Activated CD4-positive, alpha-beta memory T cell treated with anti-CD3 and anti-CD28 coated beads, Interleukin-2, amount 10 ng/mL, durations not matched to agents 7 days and 5 days (primary cell): ENCODE results near the gene GRIK4. TPM values are rescaled to one million over a fixed set of nuclear protein-coding genes. Genes with fewer than 3 reads are reported as not detected.
"Not testable (repeated sequence)": the region's sequence is repeated elsewhere in the genome, so short reads cannot be mapped to it uniquely, and the experiment has no call there.

Experiments
- CTCF ChIA-PET: fragments of 350-600 bp; sonication (Branson Sonifier 250); formaldehyde crosslinking; loops from one replicate; lab custom pipeline; 2021; ENCODE audit warnings: antibody characterized with exemption, inconsistent platforms; lab: Charles Lee
- POLR2A ChIA-PET: fragments of 350-600 bp; sonication (Branson Sonifier 250); formaldehyde crosslinking; loops from one replicate; lab custom pipeline; 2021; ENCODE audit warnings: antibody characterized with exemption; lab: Charles Lee
- DNase-seq: peaks from one replicate; pipeline ENCODE4 v3.0.0-alpha.2; 2020
- H3K27ac Mint-ChIP-seq: one replicate; pipeline ENCODE4 v1.8.0; 2021; ENCODE audit warnings: mild to moderate bottlenecking, mixed read lengths
- H3K27me3 Mint-ChIP-seq: one replicate; pipeline ENCODE4 v1.8.0; 2021; ENCODE audit warnings: mixed read lengths
- H3K36me3 Mint-ChIP-seq: one replicate; pipeline ENCODE4 v1.8.0; 2021; ENCODE audit warnings: low read depth, mixed read lengths
- H3K4me1 Mint-ChIP-seq: one replicate; pipeline ENCODE4 v1.8.0; 2021; ENCODE audit warnings: mixed read lengths
- H3K4me3 Mint-ChIP-seq: one replicate; pipeline ENCODE4 v1.8.0; 2021; ENCODE audit warnings: mild to moderate bottlenecking, mixed read lengths
- H3K9me3 Mint-ChIP-seq: one replicate; pipeline ENCODE4 v1.8.0; 2021; ENCODE audit warnings: mixed read lengths
- total RNA-seq, 2 experiments: library from RNA; stranded (reverse); gene quantifications; one replicate each; pipeline ENCODE4 v1.2.3, GENCODE V29; 2021

The GRIK4 gene
- total RNA-seq, 2 experiments from 2014 or later, result not detected

DNA sequence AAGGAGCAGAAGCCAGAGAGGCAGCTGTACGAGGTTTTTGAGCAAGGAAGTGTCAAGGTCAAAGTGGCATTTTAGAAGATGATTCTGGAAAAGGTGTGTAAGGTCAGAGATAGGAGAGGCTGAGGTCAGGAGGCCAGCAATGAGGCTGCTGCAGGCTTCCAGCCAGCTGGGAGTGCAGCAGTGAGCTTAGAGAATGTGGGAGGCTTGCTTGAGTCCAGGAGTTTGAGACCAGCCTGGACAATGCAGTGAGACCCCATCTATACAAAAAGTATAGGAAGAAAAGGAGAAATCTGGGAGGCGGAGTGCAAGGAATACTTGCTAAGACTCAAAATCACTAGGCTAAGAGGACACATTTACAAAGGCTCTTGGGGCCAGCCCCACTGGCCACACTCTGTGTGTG, 96.5 kb downstream of the GRIK4 start:
- no peak for DNase-seq

DNA sequence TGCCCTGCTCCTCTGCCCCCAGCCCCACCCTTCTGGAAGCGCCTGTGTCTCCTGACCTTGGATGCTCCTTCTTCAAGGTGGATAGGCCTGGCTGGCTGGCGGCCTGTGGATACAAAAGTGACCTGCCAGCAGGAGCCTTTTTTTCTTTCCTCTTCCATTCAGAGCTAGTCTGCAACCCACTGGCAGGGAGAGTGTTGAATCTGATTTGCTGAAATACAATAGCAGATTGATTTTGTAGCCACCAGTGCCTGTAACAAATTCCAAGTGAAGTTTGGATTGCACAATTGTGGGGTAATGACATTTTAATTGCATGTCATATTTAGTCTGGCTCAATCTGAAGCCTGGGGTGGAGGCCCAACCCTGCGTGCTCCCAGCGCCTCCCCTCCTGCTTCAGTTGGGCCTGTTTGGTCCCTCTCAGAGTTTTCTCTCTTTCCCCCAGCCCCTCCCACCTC, 97.2 kb downstream of the GRIK4 start:
- no peak for DNase-seq
- peaks cover 2% of the 10 kb centered on the region for H3K27me3 Mint-ChIP-seq
- ChIA-PET POLR2A (no interaction called here), CTCF (no interaction called here)
- no peak overlapping the region for H3K27ac Mint-ChIP-seq
- H3K4me1 Mint-ChIP-seq, result peaks cover 8% of the 10 kb centered on the region
- H3K4me3 Mint-ChIP-seq, result no peak overlapping the region
- no peaks in the 10 kb centered on the region for H3K9me3 Mint-ChIP-seq
- H3K36me3 Mint-ChIP-seq, result no peaks in the 10 kb centered on the region

More for the DNA sequence above, 96.5 kb downstream of the GRIK4 start:
- CTCF ChIA-PET, result no interaction called here
- Mint-ChIP-seq H3K36me3 (no peaks in the 10 kb centered on the region), H3K27ac (no peak overlapping the region), H3K4me3 (no peak overlapping the region), H3K27me3 (peaks cover 2% of the 10 kb centered on the region), H3K4me1 (peaks cover 3% of the 10 kb centered on the region), H3K9me3 (no peaks in the 10 kb centered on the region)
- POLR2A ChIA-PET, result no interaction called here

DNA sequence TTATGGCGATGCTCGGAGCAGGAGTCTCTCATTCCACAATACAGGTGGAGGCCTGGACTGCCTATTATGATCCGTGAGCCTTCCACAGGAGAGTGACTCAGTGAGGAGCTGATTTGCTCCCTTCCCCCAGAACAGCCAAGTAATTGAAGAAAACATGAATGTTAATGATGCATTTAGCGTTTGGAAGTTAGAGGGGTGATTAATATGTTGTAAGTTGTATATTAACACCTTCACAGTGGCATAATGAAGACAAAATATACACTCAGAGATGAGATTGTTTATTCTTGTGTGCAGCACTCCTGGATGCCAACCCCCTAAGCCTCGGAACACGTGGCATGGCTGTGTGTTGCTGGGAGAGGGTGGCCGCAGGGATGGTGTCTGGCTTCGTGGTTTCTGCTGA, 98.6 kb downstream of the GRIK4 start:
- H3K27ac Mint-ChIP-seq, result no peak overlapping the region

DNA sequence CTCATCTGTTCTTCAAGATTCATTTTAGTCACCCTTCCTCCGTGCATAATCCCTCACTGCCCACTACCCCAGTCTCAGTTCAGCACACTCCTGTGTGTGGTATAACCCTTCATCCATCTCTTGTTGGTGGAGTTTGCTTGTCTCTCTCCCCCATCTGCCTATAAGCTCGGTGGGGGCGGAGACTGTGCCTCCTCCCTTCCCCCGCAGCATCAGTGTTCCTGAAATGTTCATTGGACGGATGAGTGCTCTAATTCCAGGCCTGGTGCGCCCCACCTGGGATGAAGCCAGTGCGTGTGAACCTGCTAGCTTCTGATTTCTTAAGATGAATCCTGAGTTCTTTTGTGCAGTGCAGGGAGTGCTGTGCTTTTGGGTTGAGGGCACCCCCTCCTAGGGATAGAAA, 100.0 kb downstream of the GRIK4 start:
- H3K36me3 Mint-ChIP-seq, result no peaks in the 10 kb centered on the region
- CTCF ChIA-PET, result no interaction called here
- peaks cover 2% of the 10 kb centered on the region for H3K27me3 Mint-ChIP-seq
- no peak overlapping the region for H3K27ac Mint-ChIP-seq
- peaks cover 2% of the 10 kb centered on the region for H3K9me3 Mint-ChIP-seq
- H3K4me1 Mint-ChIP-seq, result peaks cover 8% of the 10 kb centered on the region
- no peak overlapping the region for H3K4me3 Mint-ChIP-seq
- POLR2A ChIA-PET, result no interaction called here
- no peak for DNase-seq

More for the DNA sequence above, 98.6 kb downstream of the GRIK4 start:
- H3K9me3 Mint-ChIP-seq, result no peaks in the 10 kb centered on the region
- peaks cover 8% of the 10 kb centered on the region for H3K4me1 Mint-ChIP-seq
- H3K27me3 Mint-ChIP-seq, result peaks cover 2% of the 10 kb centered on the region
- no peak overlapping the region for H3K4me3 Mint-ChIP-seq
- no peaks in the 10 kb centered on the region for H3K36me3 Mint-ChIP-seq
- ChIA-PET POLR2A (no interaction called here), CTCF (no interaction called here)
- no peak for DNase-seq

DNA sequence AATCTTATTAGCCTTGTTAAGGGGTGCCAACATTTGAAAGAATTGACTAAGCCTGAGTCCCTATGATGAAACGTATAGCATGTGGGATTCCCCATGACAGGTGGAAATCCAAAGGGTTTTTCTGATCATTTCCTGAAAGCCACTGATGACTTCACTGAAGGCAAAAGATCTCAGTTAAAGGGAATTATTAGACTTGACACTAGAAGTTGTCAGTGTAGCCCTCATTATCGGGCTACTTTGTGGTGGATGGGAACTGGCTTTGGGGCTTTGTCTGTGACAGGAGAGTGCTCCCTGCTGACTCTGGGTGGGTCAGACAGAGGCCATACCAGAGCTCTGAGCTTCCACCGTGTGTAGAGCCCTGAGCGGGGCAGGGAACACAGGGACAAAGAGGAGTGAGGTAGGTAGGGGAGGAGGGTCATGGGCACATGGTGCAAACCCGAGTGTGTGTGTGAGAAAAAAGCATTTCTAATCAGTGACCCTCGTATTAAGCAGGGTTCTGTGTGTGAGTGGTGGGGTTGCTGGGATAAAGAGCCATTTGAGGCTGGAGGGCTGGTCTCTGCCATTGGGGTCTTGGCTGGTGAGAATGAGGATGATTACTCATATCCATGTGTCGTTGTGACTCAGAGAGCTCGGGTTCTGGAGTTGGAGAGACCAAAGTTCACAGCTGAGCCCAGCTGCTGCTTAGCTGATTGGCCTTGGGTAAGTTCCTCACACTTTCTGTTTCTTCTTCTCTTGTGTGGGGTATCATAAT, 101.1 kb downstream of the GRIK4 start:
- Mint-ChIP-seq H3K4me1 (peaks cover 8% of the 10 kb centered on the region), H3K27me3 (peaks cover 2% of the 10 kb centered on the region), H3K36me3 (no peaks in the 10 kb centered on the region), H3K4me3 (no peak overlapping the region), H3K9me3 (peaks cover 4% of the 10 kb centered on the region), H3K27ac (no peak overlapping the region)
- CTCF ChIA-PET, result interaction anchor here (1.1 kb wide), 1 partner anchor 9 kb away, joined by 3 read pairs; no protein-coding TSS in a partner anchor
- POLR2A ChIA-PET, result no interaction called here
- DNase-seq, result no peak

DNA sequence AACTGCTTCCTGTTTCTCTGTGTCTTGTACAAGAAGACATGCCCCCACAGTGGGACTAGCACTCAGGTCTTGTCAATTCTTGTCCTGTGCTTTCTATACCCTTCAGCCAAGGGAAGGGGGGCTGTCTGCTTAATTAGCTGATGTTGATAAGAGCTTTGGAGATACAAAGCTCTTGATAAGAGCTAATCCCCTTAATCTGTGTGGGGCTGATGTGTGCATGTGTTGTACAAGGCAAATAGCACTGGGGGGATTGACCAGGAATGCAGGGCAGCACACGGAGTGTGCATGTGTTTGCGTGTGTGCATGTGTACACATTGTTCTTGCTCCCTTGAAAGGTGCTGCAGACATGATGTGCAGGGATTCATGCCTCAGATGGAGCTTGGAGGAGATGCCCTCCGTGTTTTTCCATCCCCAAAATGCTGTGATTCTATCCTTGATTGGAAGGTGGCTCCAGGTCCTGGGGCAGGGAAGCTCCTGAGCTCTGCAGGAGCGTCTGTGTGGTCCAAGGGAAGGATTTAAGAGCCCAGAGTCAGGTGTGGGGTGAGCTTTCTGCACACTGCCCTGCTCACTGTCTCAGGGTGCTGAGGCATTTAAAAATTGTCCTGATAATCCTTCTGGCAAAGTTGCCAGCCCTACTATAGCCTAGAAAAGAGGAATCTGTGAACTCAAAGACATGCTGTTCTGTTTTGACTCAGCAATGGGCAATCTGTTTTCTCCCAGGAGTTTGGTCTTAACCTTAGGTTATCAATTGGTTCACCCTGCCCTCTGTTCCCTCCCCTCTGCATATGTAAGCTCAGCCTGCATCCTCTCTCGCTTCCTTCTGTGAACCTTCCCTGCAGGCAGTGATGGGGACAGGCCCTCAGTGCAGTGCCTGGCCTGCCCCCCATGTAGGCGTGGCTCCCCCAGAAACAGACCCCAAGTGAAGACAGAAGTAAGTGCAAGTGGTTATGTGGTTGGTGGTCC, 102.0 kb downstream of the GRIK4 start:
- Mint-ChIP-seq H3K27me3 (peaks cover 2% of the 10 kb centered on the region), H3K4me3 (no peak overlapping the region), H3K36me3 (no peaks in the 10 kb centered on the region), H3K4me1 (peaks cover 8% of the 10 kb centered on the region), H3K27ac (no peak overlapping the region), H3K9me3 (peaks cover 10% of the 10 kb centered on the region)
- ChIA-PET CTCF (interaction anchor here (0.9 to 1.1 kb wide), 2 partner anchors 8 to 72 kb away, joined by 3 read pairs; no protein-coding TSS in a partner anchor), POLR2A (no interaction called here)
- no peak for DNase-seq

DNA sequence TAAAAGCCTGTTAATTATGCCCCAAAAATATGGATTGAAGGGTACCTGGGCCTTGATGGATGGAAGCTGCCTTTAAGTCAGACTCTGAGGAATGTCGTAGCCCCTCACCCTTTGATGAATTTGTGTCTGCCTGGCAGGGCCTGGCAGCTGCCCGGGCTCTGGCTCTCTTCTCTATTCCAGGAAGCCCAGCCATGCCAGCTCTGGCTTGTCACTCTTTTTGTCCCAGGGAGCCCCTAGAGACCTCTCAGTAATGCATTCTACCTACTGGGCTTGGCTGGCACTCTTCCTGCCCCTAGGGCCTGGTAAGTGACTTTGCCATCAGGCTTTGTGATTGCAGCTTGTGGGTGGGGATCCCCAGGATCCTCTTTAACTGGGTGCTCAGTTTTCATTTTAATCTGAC, 103.8 kb downstream of the GRIK4 start:
- no peak for DNase-seq
- POLR2A ChIA-PET, result no interaction called here
- peaks cover 8% of the 10 kb centered on the region for H3K4me1 Mint-ChIP-seq
- no peak overlapping the region for H3K4me3 Mint-ChIP-seq
- CTCF ChIA-PET, result no interaction called here
- H3K27ac Mint-ChIP-seq, result no peak overlapping the region
- peaks cover 2% of the 10 kb centered on the region for H3K27me3 Mint-ChIP-seq
- no peaks in the 10 kb centered on the region for H3K36me3 Mint-ChIP-seq
- H3K9me3 Mint-ChIP-seq, result peaks cover 10% of the 10 kb centered on the region

DNA sequence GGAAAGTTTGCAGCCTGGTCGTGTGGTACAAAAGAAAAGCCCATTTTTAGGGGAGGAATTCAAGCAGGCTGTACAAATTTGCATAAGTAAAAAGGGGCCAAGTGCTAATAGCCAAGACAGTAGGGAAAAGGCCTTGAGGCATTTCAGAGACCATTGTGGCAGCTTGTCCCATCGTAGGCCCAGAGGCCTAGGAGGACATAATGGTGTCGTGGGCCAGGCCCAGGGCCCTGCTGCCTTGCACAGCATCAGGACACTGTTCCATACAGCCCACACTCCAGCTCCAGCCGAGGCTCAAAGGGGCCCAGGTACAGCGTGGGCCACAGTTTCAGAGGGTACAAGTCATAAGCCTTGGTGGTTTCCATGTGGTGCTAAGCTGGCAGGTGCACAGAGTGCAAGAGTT, 106.9 kb downstream of the GRIK4 start:
- CTCF ChIA-PET, result no interaction called here
- H3K4me1 Mint-ChIP-seq, result peaks cover 2% of the 10 kb centered on the region
- POLR2A ChIA-PET, result no interaction called here
- H3K27ac Mint-ChIP-seq, result no peak overlapping the region
- DNase-seq, result no peak
- H3K9me3 Mint-ChIP-seq, result peaks cover 10% of the 10 kb centered on the region
- no peaks in the 10 kb centered on the region for H3K27me3 Mint-ChIP-seq
- no peaks in the 10 kb centered on the region for H3K36me3 Mint-ChIP-seq
- H3K4me3 Mint-ChIP-seq, result no peak overlapping the region

DNA sequence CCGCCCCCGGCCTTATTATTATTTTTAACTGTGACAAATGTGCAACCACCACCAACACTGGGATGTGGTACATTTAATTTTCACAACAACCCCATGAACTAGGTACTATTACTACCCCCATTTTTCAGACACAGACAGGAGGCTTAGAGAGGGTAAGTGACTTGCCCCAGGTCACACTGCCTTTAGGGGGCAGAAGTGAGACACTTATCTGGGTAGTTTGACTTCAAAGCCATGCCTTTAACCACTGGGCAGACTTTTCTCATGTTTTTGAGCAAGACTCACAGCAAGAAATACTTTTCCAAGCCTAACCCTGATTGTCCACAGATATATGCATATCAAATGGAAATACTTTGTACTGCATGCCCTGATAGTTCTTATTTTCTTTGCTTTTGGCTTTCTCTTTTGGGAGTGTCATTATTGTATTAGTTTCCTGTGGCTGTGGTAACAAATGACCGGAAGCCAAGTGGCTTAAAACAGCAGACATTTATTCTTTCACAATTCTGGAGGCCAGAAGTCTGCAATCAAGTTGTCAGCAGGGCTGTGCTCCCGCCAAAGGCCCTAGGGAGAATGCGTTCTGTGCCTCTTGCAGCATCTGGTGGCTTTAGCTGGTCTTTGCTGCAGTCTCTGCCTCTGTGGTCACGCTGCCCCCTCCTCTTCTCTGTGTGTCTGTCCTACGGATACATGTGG, 110.8 kb downstream of the GRIK4 start:
- no peaks in the 10 kb centered on the region for H3K36me3 Mint-ChIP-seq
- no peak for DNase-seq
- H3K27ac Mint-ChIP-seq, result no peak overlapping the region
- no peak overlapping the region for H3K4me3 Mint-ChIP-seq
- H3K9me3 Mint-ChIP-seq, result peaks cover 8% of the 10 kb centered on the region
- CTCF ChIA-PET, result interaction anchor here (1.8 kb wide), 1 partner anchor 63 kb away, joined by 5 read pairs; no protein-coding TSS in a partner anchor
- H3K4me1 Mint-ChIP-seq, result no peaks in the 10 kb centered on the region
- no peaks in the 10 kb centered on the region for H3K27me3 Mint-ChIP-seq
- POLR2A ChIA-PET, result no interaction called here

DNA sequence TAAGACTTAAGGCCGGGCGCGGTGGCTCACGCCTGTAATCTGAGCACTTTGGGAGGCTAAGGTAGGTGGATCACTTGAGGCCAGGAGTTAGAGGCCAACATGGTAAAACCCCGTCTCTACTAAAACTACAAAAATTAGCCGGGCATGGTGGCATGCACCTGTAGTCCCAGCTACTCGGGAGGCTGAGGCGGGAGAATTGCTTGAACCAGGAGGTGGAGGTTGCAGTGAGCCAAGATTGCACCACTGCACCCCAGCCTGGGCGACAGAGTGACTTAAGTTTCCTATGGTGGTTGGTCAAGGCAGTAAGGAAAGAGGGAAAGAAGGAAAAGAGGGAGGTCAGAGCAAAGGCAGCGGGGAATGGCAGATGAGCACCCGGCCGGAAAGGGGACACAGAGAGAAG, 113.4 kb downstream of the GRIK4 start:
- H3K27me3 Mint-ChIP-seq, POLR2A ChIA-PET, H3K4me3 Mint-ChIP-seq, DNase-seq, H3K9me3 Mint-ChIP-seq, H3K27ac Mint-ChIP-seq, H3K4me1 Mint-ChIP-seq, CTCF ChIA-PET, H3K36me3 Mint-ChIP-seq: not testable (repeated sequence)

DNA sequence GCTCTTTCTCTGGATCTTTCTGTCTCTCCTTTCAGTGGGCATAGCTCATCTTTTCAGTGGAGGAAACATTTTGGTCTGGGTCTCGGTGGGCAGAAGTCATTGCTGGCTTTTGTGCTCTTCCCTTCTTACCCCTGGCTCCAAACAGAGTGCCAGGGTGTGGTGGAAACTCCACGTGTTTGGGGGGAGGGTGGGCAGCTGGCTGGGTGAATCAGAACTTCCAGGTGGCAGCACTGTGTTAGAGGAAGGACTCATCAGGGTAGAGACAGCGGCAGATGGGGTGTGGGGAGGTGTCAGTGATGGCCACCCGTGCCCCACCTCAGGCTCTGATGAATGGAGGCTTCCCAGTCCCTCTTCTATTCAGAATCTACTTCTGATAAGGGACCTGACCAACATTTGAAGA, 114.0 kb downstream of the GRIK4 start:
- Mint-ChIP-seq H3K27me3 (no peaks in the 10 kb centered on the region), H3K4me1 (no peaks in the 10 kb centered on the region), H3K9me3 (no peaks in the 10 kb centered on the region), H3K36me3 (no peaks in the 10 kb centered on the region), H3K27ac (no peak overlapping the region), H3K4me3 (no peak overlapping the region)
- CTCF ChIA-PET, result no interaction called here
- POLR2A ChIA-PET, result no interaction called here
- no peak for DNase-seq

DNA sequence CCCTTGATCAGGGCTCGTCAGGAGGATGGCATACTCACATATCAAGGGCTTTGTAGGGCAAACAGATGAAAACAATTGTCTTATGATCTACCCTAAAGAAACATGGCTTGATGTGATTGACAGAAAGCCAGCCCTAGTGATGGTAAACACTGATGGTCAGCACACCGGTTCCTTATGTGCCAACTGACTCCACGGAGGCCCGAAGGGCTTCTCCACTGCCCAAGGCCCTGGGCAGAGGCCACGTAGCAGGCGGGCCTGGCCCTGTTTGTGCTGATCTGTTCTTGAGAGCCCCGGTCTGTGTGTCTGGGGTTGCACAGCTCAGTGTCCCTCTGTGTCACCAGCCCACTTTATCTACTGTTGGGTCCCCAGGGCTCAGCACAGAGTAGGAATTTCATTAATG, 115.2 kb downstream of the GRIK4 start:
- H3K27me3 Mint-ChIP-seq, result no peaks in the 10 kb centered on the region
- no peak for DNase-seq
- ChIA-PET POLR2A (no interaction called here), CTCF (no interaction called here)
- no peaks in the 10 kb centered on the region for H3K36me3 Mint-ChIP-seq
- no peaks in the 10 kb centered on the region for H3K9me3 Mint-ChIP-seq
- no peak overlapping the region for H3K4me3 Mint-ChIP-seq
- H3K27ac Mint-ChIP-seq, result no peak overlapping the region
- H3K4me1 Mint-ChIP-seq, result no peaks in the 10 kb centered on the region
